Stimulated activated naive B cell treated with anti-CD40 and anti-IgM and Interleukin-4, amounts not matched to agents 10 μg/mL and 1 μg/mL and 100 μg/mL, for 72 hours (primary cell): ENCODE measurements around the gene LRRC26.

Experiments used
- ATAC-seq, 2 donors: fragments of 150-1000 bp; cut with Tn5 transposase; replicated peaks; 2 replicates each; pipeline ENCODE4 v1.10.0; 2021; ENCODE audit warnings: moderate library complexity in 1 of 2
- DNase-seq: peaks from one replicate; pipeline ENCODE4 v3.0.0; 2021
- H3K27ac Mint-ChIP-seq: one replicate; pipeline ENCODE4 v1.8.0; 2022; ENCODE audit warnings: mild to moderate bottlenecking, mixed read lengths
- H3K27me3 Mint-ChIP-seq, 2 donors: one replicate each; pipeline ENCODE4 v1.8.0; 2022; ENCODE audit warnings: mixed read lengths in 2 of 2
- H3K36me3 Mint-ChIP-seq, 2 donors: one replicate each; pipeline ENCODE4 v1.8.0; 2022; ENCODE audit warnings: mixed read lengths in 2 of 2, mild to moderate bottlenecking in 1 of 2
- H3K4me1 Mint-ChIP-seq, 2 donors: one replicate each; pipeline ENCODE4 v1.8.0; 2022; ENCODE audit warnings: mixed read lengths in 2 of 2, mild to moderate bottlenecking in 1 of 2
- H3K4me3 Mint-ChIP-seq, 2 donors: one replicate each; pipeline ENCODE4 v1.8.0; 2022; ENCODE audit warnings: mild to moderate bottlenecking in 2 of 2, mixed read lengths in 2 of 2, moderate library complexity in 1 of 2
- H3K9me3 Mint-ChIP-seq, 2 donors: one replicate each; pipeline ENCODE4 v1.8.0; 2022; ENCODE audit warnings: mixed read lengths in 2 of 2, mild to moderate bottlenecking in 1 of 2

The LRRC26 gene

GRCh38 chr9:137205126-137206069 lies 35.5 kb upstream of the LRRC26 start, which contains the start of the genes NDOR1 and TMEM203:
TSS of gene NDOR1 (plus strand) at chr9:137205700. CDS start at chr9:137205778, 78 bp downstream.
TSS of gene TMEM203 (minus strand) at chr9:137205648. CDS start at chr9:137205414, 234 bp downstream.
- DNase-seq, result peak; percentile 89
- peaks cover 34 to 63% of the 10 kb centered on the region in 2 donors for H3K4me1 Mint-ChIP-seq
- ATAC-seq, result peak; percentile 70 to 71
- no peaks in the 10 kb centered on the region for H3K9me3 Mint-ChIP-seq
- H3K36me3 Mint-ChIP-seq, result peaks cover 20 to 34% of the 10 kb centered on the region in 2 donors
- H3K27me3 Mint-ChIP-seq, result no peaks in the 10 kb centered on the region
- peak within 1 kb of the TSS; percentile 97 for H3K27ac Mint-ChIP-seq
- H3K4me3 Mint-ChIP-seq, result peak within 1 kb of the TSS; percentile 93 to 95

GRCh38 chr9:137204731-137205125 lies 34.9 kb upstream of the LRRC26 start:
- no peak for ATAC-seq
- Mint-ChIP-seq H3K9me3 (no peaks in the 10 kb centered on the region), H3K4me3 (peak overlapping the region; percentile 93 to 95), H3K27ac (peak overlapping the region; percentile 95), H3K4me1 (peaks cover 34 to 64% of the 10 kb centered on the region in 2 donors), H3K27me3 (no peaks in the 10 kb centered on the region), H3K36me3 (peaks cover 18 to 34% of the 10 kb centered on the region in 2 donors)
- no peak for DNase-seq

- ATAC-seq (no peak), DNase-seq (no peak)
- peaks cover 40 to 76% of the 10 kb centered on the region in 2 donors for H3K4me1 Mint-ChIP-seq
- no peaks in the 10 kb centered on the region for H3K27me3 Mint-ChIP-seq
- peak overlapping the region; percentile 20 for H3K27ac Mint-ChIP-seq
- peaks cover 15 to 27% of the 10 kb centered on the region in 2 donors for H3K36me3 Mint-ChIP-seq
- no peaks in the 10 kb centered on the region for H3K9me3 Mint-ChIP-seq
- H3K4me3 Mint-ChIP-seq, result peak overlapping the region in 1 of 2 donors; percentile 4
Measured at GRCh38 chr9:137202966-137203365, 33.1 kb upstream of the LRRC26 start.

GRCh38 chr9:137201205-137201868 lies 31.5 kb upstream of the LRRC26 start:
- peak overlapping the region; percentile 93 for H3K27ac Mint-ChIP-seq
- H3K9me3 Mint-ChIP-seq, result no peaks in the 10 kb centered on the region
- peaks cover 7 to 12% of the 10 kb centered on the region in 2 donors for H3K36me3 Mint-ChIP-seq
- ATAC-seq, result no peak
- H3K27me3 Mint-ChIP-seq, result no peaks in the 10 kb centered on the region
- DNase-seq, result no peak
- peak overlapping the region; percentile 87 to 92 for H3K4me3 Mint-ChIP-seq
- H3K4me1 Mint-ChIP-seq, result peaks cover 33 to 72% of the 10 kb centered on the region in 2 donors

- no peaks in the 10 kb centered on the region for H3K27me3 Mint-ChIP-seq
- no peaks in the 10 kb centered on the region for H3K9me3 Mint-ChIP-seq
- peak within 1 kb of the TSS; percentile 87 to 92 for H3K4me3 Mint-ChIP-seq
- peak within 1 kb of the TSS; percentile 93 for H3K27ac Mint-ChIP-seq
- peaks cover 27 to 64% of the 10 kb centered on the region in 2 donors for H3K4me1 Mint-ChIP-seq
- peak; percentile 99 for DNase-seq
- peak; percentile 89 to 95 for ATAC-seq
- peaks cover 4 to 8% of the 10 kb centered on the region in 2 donors for H3K36me3 Mint-ChIP-seq
Measured at GRCh38 chr9:137200311-137201204, 30.7 kb upstream of the LRRC26 start, which contains the start of gene TPRN. TSS of gene TPRN (minus strand) at chr9:137200741. CDS start at chr9:137200711, 30 bp downstream.

GRCh38 chr9:137199411-137200121 lies 29.7 kb upstream of the LRRC26 start:
- no peaks in the 10 kb centered on the region for H3K27me3 Mint-ChIP-seq
- DNase-seq (no peak), ATAC-seq (no peak)
- H3K36me3 Mint-ChIP-seq, result peaks cover 4 to 12% of the 10 kb centered on the region in 2 donors
- H3K4me3 Mint-ChIP-seq, result peak overlapping the region; percentile 82 to 87
- H3K9me3 Mint-ChIP-seq, result no peaks in the 10 kb centered on the region
- no peak overlapping the region for H3K27ac Mint-ChIP-seq
- H3K4me1 Mint-ChIP-seq, result peaks cover 27 to 60% of the 10 kb centered on the region in 2 donors

- Mint-ChIP-seq H3K9me3 (no peaks in the 10 kb centered on the region), H3K36me3 (peaks cover 4 to 10% of the 10 kb centered on the region in 2 donors), H3K27ac (no peak overlapping the region), H3K27me3 (no peaks in the 10 kb centered on the region), H3K4me3 (peak overlapping the region; percentile 82 to 87), H3K4me1 (peaks cover 23 to 53% of the 10 kb centered on the region in 2 donors)
- ATAC-seq, result no peak
- DNase-seq, result no peak
Measured at GRCh38 chr9:137198902-137199283, 29.0 kb upstream of the LRRC26 start.

- Mint-ChIP-seq H3K27ac (no peak overlapping the region), H3K4me3 (peak overlapping the region in 1 of 2 donors; percentile 17), H3K27me3 (no peaks in the 10 kb centered on the region), H3K9me3 (no peaks in the 10 kb centered on the region), H3K36me3 (peaks cover 4 to 9% of the 10 kb centered on the region in 2 donors), H3K4me1 (peaks cover 25 to 52% of the 10 kb centered on the region in 2 donors)
- no peak for DNase-seq
- ATAC-seq, result no peak
Measured at GRCh38 chr9:137198051-137198901, 28.4 kb upstream of the LRRC26 start.

- Mint-ChIP-seq H3K27me3 (no peaks in the 10 kb centered on the region), H3K27ac (no peak overlapping the region), H3K36me3 (peaks cover 2 to 14% of the 10 kb centered on the region in 2 donors), H3K4me3 (no peak overlapping the region), H3K4me1 (peaks cover 22 to 43% of the 10 kb centered on the region in 2 donors), H3K9me3 (no peaks in the 10 kb centered on the region)
- DNase-seq (no peak), ATAC-seq (no peak)
Measured at GRCh38 chr9:137195525-137196220, 25.8 kb upstream of the LRRC26 start.

GRCh38 chr9:137194909-137195308 lies 25.1 kb upstream of the LRRC26 start:
- DNase-seq (no peak), ATAC-seq (no peak)
- peaks cover 2 to 17% of the 10 kb centered on the region in 2 donors for H3K36me3 Mint-ChIP-seq
- H3K9me3 Mint-ChIP-seq, result no peaks in the 10 kb centered on the region
- H3K27me3 Mint-ChIP-seq, result no peaks in the 10 kb centered on the region
- H3K27ac Mint-ChIP-seq, result peak overlapping the region; percentile 60
- H3K4me3 Mint-ChIP-seq, result no peak overlapping the region
- peaks cover 25 to 51% of the 10 kb centered on the region in 2 donors for H3K4me1 Mint-ChIP-seq

GRCh38 chr9:137194388-137194787 lies 24.5 kb upstream of the LRRC26 start:
- H3K4me3 Mint-ChIP-seq, result no peak overlapping the region
- H3K27ac Mint-ChIP-seq, result no peak overlapping the region
- H3K9me3 Mint-ChIP-seq, result no peaks in the 10 kb centered on the region
- no peak for ATAC-seq
- H3K36me3 Mint-ChIP-seq, result peaks cover 2 to 19% of the 10 kb centered on the region in 2 donors
- H3K27me3 Mint-ChIP-seq, result no peaks in the 10 kb centered on the region
- peaks cover 24 to 51% of the 10 kb centered on the region in 2 donors for H3K4me1 Mint-ChIP-seq
- DNase-seq, result no peak

- no peaks in the 10 kb centered on the region for H3K9me3 Mint-ChIP-seq
- H3K4me1 Mint-ChIP-seq, result peaks cover 27 to 51% of the 10 kb centered on the region in 2 donors
- no peak for ATAC-seq
- peaks cover 7 to 24% of the 10 kb centered on the region in 2 donors for H3K36me3 Mint-ChIP-seq
- no peak overlapping the region for H3K4me3 Mint-ChIP-seq
- no peak overlapping the region for H3K27ac Mint-ChIP-seq
- no peaks in the 10 kb centered on the region for H3K27me3 Mint-ChIP-seq
- no peak for DNase-seq
Measured at GRCh38 chr9:137193771-137194170, 23.9 kb upstream of the LRRC26 start.
